DOHH2 (cell line): ENCODE results near the gene MST1.

ENCODE experiments used
- CTCF ChIP-seq: fragments of 200-600 bp; sonication (generic); IDR thresholded peaks from one replicate; pipeline ENCODE4 v1.5.1; 2014; ENCODE audit warnings: antibody characterized with exemption, mild to moderate bottlenecking, low read depth, low read length; ENCODE audit not compliant: poor library complexity, severe bottlenecking
- EZH2phosphoT487 ChIP-seq: fragments of 200-600 bp; sonication (generic); IDR thresholded peaks from 2 replicates; pipeline ENCODE4 v1.6.1; 2017; ENCODE audit warnings: borderline replicate concordance, mild to moderate bottlenecking, antibody characterized with exemption, low read length, moderate library complexity, mixed read lengths

GRCh38 chr3:49666592-49666991 is 22.7 kb downstream of the MST1 start:
- TF ChIP-seq CTCF (no peak), EZH2phosphoT487 (no peak)
